Measurements from ENCODE around the gene TIGD3. TPM values are rescaled to one million over a fixed set of nuclear protein-coding genes. Genes with fewer than 3 reads are reported as not detected.

Gene TIGD3
- total and polyA plus RNA-seq, 10 of the 15 experiments (the other 5 are each of a cell fraction or from before 2014, with no cell fraction given), result 0.13 to 1.4 (median 0.57) TPM

DNA sequence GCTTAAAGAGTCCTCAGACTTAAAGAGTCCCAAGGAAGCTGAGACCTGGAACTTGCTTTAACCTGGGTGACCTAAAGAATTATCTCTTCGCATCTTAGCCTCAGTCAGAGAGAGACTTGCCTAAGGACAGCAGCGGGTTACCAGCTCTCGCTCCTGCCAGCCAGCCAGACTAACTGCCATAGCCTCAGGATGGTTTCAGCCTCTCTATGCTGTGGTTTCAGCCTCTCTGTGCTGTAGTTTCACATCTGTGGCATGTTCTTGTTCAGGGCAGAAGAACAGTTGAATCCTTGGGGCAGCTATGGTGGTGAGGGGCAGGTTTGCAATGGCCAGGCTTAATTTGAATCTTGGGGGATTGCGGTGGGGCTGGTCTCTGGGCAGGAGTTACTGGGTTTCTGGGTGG, 34.2 kb downstream of the TIGD3 start:
- ChIA-PET POLR2A (interaction anchor here (0.8 to 2.9 kb wide), 7 partner anchors 10 to 87 kb away, joined by 3 to 14 read pairs (median 10); no protein-coding TSS in a partner anchor), RAD21 (ENCODE audit: unreplicated experiment) (interaction anchor here (0.8 to 3.7 kb wide), 7 partner anchors 9 to 136 kb away, joined by 3 to 24 read pairs (median 5); partner anchors contain the start of gene SCYL1), CTCF (interaction anchor here (0.7 to 6.0 kb wide), 12 partner anchors 10 to 164 kb away, joined by 3 to 34 read pairs (median 4); no protein-coding TSS in a partner anchor), SMC1A (ENCODE audit: uncharacterized antibody, unreplicated experiment) (interaction anchor here (0.6 to 2.9 kb wide), 11 partner anchors 10 to 122 kb away, joined by 3 to 23 read pairs (median 4); no protein-coding TSS in a partner anchor)
- Histone ChIP-seq H3K4me3 (peak overlapping the region; percentile 49; the same call in 1 of the 2 replicates), H3K4me1 (ENCODE audit: control insufficient read depth, insufficient read depth, low read length) (peaks cover 51% of the 10 kb centered on the region), H3K27ac (ENCODE audit: control insufficient read depth, insufficient read depth) (peak overlapping the region; percentile 5), H3K9me3 (replicated peaks; ENCODE audit: control insufficient read depth, insufficient read depth, low read length) (no peaks in the 10 kb centered on the region), H3K27me3 (replicated peaks in 1 of 2; ENCODE audit: control insufficient read depth in 2 of 2, insufficient read depth in 2 of 2, low read length in 1 of 2) (no peaks in the 10 kb centered on the region), H3K4me2 (ENCODE audit: control insufficient read depth, insufficient read depth) (peak overlapping the region; percentile 80), H3K9ac (ENCODE audit: control insufficient read depth, insufficient read depth, low read length) (peak overlapping the region; percentile 3; the same call in 1 of the 2 replicates), H3K36me3 (ENCODE audit: control insufficient read depth in 2 of 2, insufficient read depth in 2 of 2, low read length in 1 of 2) (peaks cover 5 to 13% of the 10 kb centered on the region in 2 experiments; a peak in 3 of 4 replicates), H4K20me1 (ENCODE audit: control insufficient read depth, insufficient read depth) (no peaks in the 10 kb centered on the region; the same call in 1 of the 2 replicates), H2AFZ (ENCODE audit: control insufficient read depth, low read depth, low read length) (no peak overlapping the region), H3K79me2 (ENCODE audit: control insufficient read depth, insufficient read depth, low read length) (peaks cover 51% of the 10 kb centered on the region)
- no peak for TF ChIP-seq CREM (IDR thresholded peaks at IDR 0.05; ENCODE audit: low read depth)
- 0 out of 2 replicates have a peak, but pooled peaks have one; percentile 15 for TF ChIP-seq RUNX3 (IDR thresholded peaks at IDR 0.05; ENCODE audit: low read length)
- TF ChIP-seq BHLHE40 (IDR thresholded peaks at IDR 0.05; ENCODE audit: borderline replicate concordance in 1 of 2, low read depth in 2 of 2, low read length in 1 of 2), result no peak
- no peak for TF ChIP-seq POLR2AphosphoS2 (IDR thresholded peaks at IDR 0.05; ENCODE audit: low read depth, low read length)
- TF ChIP-seq MYC (IDR thresholded peaks at IDR 0.05; ENCODE audit: insufficient read depth, insufficient read length, insufficient replicate concordance, low read length, severe bottlenecking), result no peak
- TF ChIP-seq GABPA (IDR thresholded peaks at IDR 0.05; ENCODE audit: low read depth), result no peak
- no peak for TF ChIP-seq CBFB (IDR thresholded peaks at IDR 0.05; ENCODE audit: low read depth)
- TF ChIP-seq NFYA (IDR thresholded peaks at IDR 0.05; ENCODE audit: borderline replicate concordance, low read depth, low read length), result no peak
- no peak for TF ChIP-seq SIX5 (IDR thresholded peaks at IDR 0.05; ENCODE audit: low read depth, low read length, severe bottlenecking)
- no TSS peak for BruUV-seq (replicated peaks)
- in situ Hi-C loops (cut with MboI) (no loop called here), intact Hi-C loops (cut with micrococcal nuclease; ENCODE audit: unreplicated experiment) (no loop called here)
- DNase-seq (ENCODE audit: low read depth, low spot score) (peak; percentile 19), ATAC-seq (peak; percentile 36), FAIRE-seq (no peak)
- WGBS (ENCODE audit: insufficient coverage, insufficient replicate concordance, low lambda C conversion rate, missing lambda C conversion rate), result 96% methylated on average over 4 of the region's 4 CpGs
